H4 (cell line): ENCODE measurements around the gene CELF1. TPM values are rescaled to one million over a fixed set of nuclear protein-coding genes. Genes with fewer than 3 reads are reported as not detected.

Source experiments
- DNase-seq: peaks from one replicate; pipeline ENCODE4 v3.0.0-alpha.2; 2015; ENCODE audit warnings: low spot score
- total RNA-seq: library from RNA; depleted of rRNA; stranded (reverse); fragments of >200 nt; shearing (Covaris generic); gene quantifications from 2 replicates; pipeline ENCODE4 v1.2.3, GENCODE V29; 2014

The CELF1 gene
- total RNA-seq, 1 experiment from 2014 or later: 58.8 TPM

DNA sequence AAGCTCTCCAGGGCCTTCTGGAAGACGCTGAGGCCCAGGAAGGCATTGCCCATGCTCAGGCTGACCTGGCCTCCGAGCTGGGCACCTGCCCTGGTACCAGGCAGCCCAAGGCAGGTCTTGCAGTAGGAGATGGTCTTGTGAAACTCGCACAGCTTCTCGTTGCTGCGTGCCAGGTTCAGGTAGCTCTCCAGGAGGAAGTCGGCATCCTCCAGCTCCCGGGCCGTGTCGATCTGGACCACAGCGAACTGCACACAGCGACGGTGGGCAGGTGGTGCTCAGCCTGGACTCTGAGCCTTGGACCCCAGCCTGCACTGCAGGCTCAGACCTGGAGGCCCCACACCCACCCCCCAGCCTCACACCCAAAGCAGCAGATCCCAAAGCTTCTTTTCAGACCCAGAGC is 105.0 kb downstream of the CELF1 start:
- DNase-seq: no peak

DNA sequence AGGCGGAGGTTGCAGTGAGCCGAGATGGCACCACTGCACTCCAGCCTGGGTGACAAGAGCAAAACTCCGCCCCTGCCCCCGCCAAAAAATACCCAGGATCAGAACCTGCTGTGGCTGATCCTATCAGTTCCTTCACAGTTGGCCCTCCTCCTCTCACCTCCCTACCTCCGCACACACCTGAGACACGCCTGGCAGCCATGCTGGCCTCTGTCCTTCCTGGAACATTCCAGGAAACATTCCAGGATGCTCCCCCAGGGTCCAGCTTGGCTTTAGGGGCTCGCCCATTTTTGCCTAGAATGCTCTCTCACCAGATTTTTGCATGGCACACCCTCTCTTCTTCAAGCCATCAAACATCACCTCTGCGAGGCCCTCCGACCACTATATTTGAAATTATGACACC is 106.1 kb downstream of the CELF1 start:
- DNase-seq: no peak

DNA sequence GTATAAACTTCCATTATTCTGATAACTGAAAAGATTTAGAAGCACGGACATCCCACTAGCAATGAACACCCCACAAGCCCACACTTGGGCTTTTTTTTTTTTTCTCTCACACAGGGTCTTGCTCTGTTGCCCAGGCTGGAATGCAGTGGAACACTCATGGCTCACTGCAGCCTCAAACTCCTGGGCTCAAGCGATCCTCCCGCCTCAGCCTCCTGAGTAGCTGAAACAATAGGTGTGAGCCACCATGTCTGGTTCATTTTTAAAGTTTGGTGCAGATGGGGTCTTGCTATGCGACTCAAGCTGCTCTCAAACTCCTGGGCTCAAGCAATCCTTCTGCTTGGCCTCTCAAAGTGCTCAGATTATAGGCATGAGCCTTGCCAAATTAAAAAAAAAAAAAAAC is 107.1 kb downstream of the CELF1 start:
- no peak for DNase-seq

DNA sequence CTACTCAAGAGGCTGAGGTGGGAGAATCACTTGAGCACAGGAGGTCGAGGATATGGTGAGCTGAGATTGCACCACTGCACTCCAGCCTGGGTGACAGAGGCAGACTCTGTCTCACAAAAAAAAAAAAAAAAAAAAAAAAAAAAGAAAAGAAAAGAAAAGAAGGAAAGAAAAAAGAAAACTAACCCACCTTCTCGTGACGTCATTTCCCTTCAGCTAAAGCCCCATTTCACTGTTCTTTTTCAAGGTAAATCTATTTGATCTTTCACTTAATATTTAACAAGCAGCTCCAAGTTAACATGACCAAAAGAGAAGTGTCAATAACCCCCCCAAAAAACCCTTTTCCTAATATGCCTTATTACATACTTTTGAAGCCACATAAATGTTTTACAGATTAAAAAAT is 109.1 kb downstream of the CELF1 start:
- DNase-seq: no peak

DNA sequence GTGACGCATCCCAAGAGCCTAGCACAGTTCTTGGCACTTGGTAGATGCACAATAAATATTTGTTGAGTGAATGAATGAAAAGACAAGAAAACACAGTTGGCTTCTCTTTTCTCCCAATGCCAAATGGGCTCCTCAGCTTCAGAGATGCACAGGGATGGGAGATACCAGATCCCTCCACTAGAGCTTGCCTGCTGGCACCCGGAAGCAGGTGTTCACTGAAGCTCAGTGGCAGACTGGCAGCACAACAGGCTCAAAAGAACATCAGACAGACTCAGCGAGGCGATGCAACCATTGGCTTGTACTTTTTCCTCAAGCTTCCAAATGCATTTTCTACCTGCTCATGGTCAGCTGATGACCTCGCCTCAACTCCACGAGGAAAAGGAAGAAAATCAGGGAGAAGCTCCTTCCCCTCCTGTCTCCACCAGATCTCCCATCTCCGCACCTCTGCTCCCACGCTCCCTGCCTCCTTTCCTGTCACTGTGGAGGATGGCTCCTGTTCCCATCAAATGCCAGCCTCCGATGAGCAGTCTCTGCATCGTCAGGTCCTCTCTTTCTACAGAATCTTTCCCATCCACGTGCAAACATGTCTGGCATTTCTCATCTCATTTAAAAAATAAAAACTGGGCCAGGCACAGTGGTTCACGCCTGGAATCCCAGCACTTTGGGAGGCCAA is 109.8 kb downstream of the CELF1 start:
- no peak for DNase-seq

DNA sequence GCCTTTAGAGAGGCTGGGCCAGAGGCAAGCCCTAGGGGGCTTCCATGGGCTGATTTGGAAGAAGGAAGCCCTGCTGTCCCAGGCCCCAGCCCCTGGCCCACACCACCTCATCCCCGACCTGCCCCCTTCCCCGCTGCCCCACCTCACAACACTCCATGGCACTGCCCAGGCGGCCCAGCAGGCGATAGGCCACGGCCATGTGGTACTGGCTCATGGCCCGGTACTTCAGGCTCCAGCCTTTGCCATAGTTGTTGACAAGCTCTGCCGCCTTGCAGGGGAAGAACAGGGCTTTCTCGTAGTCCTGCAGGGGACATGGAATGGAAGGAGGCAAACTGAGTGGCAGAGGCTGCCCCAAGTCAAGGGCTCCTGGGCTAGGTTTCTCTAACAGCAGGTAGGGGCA is 110.4 kb downstream of the CELF1 start:
- no peak for DNase-seq

DNA sequence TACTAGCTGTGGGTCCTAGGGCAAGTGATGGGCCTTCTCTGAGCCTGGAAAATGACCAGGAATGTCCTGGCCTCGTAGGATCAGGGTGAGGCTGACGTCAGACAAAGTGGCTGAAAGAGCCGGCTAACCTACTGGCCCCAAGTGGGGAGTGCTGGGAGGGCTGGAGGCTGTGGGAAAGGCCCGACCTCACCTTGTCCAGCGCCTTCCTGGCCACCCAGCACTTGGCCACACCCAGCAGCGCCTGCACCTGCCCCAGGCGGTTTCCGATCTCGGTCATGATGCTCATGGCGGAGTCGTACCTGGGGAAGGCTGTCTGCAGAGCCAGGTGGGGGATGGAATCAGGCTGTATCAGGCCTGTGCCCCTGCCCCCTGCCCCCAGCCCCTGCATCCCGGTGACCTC is 111.5 kb downstream of the CELF1 start:
- no peak for DNase-seq

DNA sequence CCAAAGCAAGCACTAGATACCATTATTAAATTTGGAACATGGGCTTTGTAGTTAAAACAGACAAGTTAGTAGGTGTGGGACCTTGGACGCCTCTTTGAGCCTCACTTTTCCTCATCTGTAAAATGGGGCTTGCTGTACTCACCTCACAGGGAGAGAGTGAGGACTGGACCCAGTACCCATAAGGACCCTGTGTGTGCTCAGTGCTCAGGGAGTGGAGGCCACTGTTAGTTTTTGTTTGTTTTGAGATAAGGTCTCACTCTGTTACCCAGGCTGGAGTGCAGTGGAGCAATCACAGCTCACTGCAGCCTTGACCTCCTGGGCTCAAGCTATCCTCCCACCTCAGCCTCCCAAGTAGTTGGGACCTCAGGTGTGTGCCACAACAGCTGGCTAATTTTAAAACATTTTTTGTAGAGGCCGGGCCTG is 112.9 kb downstream of the CELF1 start:
- no peak for DNase-seq

DNA sequence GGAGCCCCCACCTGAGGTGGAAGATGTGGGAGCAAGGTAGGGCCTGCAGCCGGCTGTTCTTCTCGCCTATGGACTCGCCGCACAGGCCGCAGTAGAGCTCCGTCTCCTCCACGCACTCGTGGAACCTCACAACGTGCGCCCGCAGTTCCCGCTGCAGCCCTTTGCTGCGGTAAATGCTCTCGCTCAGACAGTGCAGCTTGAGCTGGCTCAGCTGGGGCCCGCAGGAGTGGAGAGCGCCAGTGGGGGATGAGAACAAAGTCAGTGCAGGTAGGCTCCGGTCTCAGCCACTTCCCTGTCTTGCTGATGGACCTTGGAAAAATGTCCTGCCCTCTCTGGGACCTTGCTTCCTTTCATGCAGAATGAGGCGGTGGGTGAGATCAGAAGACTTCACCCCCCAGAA is 114.2 kb downstream of the CELF1 start:
- no peak for DNase-seq

DNA sequence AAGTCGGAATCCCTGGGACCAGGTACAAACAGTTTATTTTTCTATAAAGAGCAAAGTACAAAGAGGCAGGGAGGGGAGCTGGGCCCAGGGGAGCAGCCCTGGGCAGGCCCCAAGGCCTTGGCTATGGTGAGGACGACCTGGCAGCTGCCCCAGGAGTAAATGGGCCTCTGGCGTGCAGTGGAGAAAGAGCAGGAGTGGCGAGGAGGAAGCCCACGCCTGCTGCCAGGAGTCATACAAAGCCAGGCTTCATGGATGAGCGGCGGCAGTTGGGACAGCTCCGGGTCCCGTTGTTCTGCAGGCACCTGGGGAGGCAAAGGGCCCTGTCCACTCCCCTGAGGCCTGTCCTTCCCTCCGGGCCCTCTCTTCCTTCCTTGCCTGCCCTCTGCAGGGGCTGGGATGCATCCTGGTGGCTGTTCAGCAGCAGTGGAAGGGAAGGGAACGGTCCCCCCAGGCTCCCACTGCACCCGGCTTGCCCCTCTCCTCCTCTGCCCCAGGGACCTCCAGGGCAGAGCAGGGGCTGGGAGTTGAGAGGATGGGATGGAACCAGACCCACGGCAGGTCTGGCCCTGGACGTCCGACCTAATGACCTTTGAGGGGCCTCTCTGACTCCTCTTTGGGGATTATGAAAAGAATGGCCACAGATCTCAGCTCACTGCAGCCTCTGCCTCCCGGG is 115.0 kb downstream of the CELF1 start:
- no peak for DNase-seq

DNA sequence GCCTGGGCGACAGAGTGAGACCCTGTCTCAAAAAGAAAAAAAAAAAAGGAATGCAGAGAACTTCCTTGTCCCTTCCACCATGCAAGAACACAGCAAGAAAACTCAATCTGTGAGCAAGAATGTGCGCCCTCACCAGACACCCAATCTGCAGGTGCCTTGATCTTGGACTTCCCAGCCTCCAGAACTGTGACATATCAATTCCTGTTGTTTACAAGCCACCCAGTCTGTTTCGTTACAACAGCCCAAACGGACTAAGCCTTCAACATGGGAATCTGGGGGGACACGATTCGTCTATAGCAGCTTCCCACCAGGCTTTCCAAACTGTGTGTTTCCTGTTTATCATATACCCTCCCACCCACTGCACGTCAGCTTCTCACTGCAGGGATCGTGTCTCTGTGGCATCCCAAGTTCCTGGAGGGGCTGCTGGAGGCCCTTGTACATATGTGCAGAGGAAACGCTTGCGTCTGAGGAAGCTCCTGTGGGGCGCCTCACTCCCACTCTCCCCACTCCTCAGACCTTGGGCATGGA is 115.7 kb downstream of the CELF1 start:
- no peak for DNase-seq

DNA sequence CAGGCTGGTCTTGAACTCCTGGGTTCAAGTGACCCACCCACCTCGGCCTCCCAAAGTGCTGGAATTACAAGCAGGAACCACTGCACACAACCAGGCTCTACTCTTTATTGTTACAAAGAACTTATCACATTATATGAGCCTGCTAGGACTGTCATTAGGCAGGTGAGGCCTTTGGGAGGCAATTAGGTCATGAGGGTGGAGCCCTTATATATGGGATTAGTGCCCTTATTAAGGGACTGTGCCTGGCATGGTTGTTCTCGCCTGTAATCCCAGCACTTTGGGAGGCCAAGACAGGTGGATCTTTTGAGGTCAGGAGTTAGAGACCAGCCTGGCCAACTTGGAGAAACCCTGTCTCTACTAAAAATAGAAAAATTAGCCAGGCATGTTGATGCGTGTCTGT is 116.2 kb downstream of the CELF1 start:
- no peak for DNase-seq

DNA sequence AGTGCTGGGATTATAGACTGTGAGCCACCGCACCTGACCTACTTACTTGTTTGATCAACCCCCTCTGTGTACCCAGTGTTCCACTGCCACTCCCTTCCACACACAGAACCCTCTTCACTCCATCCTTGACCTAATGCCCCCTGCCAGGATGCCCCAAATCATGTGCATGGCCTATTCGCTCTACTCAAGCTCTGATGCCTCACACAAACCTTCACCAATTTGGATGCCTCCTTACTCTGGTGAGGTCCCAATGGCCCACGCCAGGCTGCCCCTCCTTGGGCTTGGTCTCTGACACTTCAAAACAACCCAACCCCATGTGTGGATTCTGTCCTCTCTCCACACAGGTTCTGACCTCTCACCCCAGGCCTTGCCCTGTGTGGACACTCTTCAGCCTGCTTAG is 117.2 kb downstream of the CELF1 start:
- no peak for DNase-seq

DNA sequence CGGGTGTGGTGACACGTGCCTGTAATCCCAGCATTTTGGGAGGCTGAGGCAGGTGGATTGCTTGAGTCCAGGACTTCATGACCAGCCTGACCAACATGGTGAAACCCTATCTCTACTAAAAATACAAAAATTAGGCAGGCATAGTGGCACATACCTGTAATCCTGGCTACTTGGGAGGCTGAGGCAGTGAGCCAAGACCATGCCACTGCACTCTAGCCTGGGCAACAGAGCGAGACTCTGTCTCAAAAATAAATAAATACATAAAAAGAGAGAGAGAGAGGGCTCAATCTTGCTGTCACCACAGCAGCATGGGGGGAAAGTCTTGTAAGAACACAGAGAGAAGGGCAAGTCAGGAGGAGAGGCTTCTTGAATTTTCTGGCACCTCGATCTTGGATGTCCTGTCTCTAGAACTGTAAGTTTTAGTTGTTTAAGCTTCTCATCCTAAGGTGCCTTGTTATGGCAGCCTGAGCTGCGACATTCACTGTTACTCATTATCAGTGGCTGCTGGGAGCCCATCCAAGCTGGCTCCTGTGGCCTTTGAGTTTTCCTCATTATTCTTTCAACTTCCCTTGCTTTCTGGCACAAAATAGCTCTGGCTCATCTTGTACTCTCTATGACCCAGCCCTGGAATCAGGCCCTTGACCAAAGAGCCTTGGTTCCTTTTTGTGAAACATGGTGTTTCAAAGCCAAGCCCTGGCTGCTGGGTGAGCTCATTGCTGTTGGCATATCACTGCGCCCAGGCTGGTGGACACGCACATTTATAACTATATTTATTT is 118.7 kb downstream of the CELF1 start:
- DNase-seq: no peak

DNA sequence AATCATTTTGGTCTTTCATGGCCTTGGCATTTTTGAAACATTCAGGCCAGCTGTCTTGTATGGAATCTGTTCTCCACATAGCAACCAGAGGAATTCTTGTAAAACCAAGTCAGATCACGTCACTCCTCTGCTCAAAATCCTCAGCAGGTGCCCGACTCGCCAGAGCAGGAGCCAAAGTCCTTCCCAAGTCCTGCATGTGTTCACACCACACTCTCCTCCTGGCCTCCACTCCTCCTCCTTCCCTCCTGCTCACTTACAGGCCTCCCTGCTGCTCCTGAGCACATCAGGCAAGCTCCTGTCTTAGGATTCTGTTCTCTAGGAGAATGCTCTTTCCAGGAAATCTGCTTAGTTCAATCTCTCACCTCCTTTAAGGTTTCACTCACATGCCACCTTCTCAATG is 119.8 kb downstream of the CELF1 start:
- DNase-seq: no peak

DNA sequence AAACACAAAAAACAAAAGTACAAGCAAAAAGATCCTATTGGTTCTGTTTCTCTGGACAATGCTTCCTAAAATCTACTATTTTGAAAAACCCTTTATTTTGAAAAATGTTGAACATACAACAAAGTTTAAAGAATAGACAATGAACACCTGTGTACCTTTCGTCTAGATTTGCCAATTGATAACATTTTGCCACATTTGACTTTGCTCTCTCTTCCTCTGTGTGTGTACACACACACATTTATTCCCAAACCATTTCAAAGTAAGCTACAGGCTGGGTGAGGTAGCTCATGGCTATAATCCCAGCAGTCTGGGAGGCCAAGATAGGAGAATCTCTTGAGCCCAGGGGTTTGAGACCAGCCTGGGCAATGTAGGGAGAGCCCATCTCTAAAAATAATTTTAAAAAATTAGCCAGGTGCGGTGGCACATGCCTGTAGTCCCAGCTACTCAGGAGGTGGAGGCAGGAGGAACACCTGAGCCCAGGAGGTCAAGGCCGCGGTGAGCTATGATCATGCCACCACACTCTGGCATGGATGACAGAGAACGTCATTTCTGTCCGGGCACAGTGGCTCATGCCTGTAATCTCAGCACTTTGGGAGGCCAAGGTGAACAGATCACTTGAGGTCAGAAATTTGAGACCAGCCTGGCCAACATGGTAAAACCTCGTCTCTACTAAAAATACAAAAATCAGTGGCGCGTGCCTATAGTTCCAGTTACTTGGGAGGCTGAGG is 121.4 kb downstream of the CELF1 start:
- no peak for DNase-seq

DNA sequence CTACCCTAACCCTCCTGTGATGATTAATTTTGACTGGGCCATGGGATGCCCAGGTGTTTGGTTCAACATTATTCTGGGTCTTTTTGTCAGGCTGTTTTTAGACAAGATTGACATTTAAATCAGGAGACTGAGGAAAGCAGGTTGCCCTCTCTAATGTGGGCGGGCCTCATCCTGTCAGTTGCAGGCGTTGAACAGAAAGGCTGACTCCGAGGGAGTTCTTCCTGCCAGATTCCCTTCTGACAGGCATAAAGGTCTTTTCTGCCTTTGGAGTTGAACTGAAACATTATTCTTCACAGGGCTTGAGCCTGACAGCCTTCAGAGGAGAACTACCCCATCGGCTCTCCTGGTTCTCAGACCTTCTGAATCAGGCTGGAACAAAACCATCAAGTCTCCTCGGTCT is 122.4 kb downstream of the CELF1 start:
- DNase-seq: no peak

DNA sequence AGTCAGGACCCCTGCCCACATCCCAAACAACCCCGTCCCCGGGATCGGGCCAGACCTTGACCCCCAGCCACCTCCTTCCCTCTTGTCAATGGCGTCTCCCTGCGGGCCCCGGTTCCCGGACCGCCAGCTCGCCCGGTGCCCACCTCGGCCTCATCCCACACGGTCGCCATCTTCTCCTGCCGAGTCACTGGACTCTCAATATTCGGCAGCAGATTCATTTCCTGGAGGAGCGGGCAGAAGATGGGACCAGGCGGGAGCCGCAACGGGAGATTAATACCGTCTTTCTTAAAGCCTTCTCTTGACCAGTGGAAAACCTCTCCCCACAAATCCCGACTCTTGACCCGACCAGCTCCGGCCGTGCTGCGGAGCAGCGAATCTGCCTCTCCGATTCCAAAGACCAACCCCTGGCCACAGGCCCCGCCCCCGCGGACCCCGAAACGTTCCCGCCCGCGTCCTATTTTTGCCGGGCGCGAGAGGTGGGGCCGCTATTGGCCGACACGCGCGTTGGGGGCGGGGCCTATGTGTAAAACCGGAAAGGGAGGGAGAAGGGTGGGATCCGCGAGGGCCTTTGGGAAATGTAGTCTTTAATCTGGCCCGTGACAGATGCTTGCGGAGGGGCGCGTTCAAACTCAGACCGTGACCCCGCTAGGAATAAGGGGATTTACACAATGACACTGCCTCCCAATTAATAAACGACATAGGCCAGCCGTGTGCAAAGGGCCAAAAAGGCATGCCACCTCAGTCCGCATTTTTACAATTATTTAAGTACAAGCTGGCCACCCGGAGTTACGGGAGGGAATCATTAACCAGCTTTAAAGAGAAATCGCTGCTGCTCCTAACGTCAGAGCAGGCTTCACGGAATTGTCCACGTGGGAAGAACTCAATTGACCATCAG is 126.6 kb downstream of the CELF1 start, which contains the start of gene PSMC3:
Gene PSMC3 (minus strand): TSS at position 378 of the 895 bp plus-strand sequence. CDS start 160 bp downstream, at position 218.
- peak; percentile 85 for DNase-seq

DNA sequence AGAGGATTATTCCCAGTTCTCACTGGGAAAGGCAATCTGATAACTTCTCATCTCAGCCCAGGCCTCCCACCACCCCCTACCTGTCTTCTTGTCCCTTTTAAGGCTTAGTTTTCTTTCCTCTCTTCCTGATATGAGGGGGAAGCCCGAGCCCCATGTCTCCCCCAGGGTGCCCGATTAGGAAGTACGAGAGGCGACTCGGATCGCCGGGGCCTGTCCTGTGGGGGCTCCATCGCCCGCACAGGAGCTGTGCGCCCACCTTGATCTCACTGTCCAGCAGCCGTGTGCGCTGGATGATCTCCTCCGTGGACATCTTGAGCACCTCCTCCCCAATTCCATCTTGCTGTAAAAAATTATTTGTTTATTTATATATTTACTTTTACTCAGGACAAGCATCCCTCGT is 127.3 kb downstream of the CELF1 start:
- DNase-seq: no peak

DNA sequence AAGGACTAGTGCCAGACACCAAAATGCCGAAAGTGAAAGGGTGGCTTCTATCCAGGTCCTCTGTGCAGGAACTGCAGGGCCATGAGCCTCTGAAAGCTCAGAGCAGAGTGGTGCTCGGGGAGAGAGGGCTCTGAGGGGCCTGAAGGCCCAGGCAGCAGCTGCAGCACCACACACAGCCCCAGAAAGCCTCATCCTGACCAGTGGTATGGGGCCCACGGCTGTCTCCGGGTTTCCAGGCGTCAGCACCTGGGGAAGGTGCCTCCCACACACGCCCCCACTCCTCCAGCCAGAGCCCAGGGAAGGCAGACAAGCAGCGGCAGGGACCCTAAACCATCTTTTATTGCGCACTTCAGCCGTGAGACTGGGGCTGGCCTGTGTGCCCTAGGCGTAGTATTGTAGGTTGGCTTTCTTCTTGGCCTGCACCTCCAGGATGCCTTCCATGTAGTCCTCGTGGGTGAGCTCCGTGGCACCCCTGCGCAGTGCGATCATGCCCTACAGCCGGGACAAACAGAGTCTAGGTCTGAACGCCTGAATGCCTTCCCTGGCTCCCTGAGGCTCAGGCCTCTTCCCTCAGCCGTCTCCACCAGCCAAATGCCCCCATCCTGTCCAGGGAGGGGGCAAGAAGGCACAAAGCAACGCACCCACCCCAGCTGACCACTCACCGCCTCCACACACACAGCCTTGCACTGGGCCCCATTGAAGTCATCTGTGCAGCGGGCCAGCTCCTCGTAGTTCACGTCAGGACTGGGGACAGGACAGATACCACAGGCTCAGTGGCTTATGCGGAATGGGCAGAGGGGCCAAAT is 134.3 kb downstream of the CELF1 start:
- DNase-seq: no peak
